Fibroblast of skin of back (primary cell): ENCODE measurements around the gene MTERF4.

Source experiments
- DNase-seq: peaks from one replicate; pipeline ENCODE4 v3.0.0-alpha.2; 2013

The MTERF4 gene

DNA sequence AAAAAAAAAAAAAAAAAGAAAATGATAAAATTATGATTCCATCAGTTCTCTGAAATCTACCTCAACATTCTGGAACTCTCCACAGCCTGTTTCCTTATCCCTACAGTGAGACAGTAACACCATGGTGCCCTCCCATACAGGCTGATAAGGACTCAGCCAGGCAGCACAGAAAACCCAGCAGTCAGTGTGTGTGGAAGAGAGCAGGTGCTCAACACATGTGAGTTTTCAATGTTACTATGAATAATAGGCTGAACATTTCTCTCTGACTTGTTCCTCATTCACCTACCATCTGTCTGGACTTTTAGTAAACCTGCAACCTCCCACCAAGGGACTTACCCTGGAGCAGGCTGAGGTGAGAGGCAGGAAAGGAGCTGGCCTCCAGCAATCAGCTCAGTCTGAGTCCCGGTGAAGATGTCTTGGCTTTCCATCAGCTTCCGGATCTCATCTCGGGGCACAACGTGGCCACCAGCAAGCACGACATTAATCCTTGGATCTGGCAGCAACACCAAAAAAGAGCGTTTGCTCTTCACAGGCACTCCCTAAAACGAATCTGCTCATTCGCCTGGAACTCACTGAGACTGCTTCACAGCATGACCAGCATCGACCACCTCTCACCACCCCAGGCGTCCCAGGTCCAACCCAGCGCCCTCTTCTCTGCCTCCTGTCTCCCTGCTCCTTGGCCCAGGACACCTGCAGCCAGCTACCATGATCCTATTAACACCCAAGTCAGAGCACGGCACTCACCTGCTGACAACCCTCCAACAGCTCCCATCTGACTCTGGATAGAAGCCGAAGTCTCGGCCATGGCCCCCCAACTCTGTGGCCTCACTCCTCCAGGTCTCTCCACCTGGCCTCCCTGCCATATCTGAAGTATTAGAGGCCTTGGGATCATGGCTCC is 30.7 kb upstream of the MTERF4 start:
- no peak for DNase-seq

DNA sequence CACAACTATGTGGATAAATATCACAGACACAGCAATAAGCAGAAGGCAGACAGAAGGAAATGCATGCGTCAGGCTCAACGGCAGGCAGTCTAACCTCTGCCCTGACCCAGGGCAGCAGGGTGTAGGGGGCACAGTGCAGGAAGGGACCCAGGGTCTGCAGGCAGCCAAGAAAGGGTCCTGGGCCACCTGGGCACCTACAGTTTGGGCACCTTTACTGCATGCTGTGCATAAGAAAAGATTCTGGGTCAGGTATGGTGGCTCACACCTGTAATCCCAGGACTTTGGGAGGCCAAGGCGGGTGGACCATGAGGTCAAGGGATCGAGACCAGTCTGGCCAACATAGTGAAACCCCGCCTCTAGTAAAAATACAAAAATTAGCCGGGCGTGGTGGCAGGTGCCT is 29.4 kb upstream of the MTERF4 start:
- no peak for DNase-seq

DNA sequence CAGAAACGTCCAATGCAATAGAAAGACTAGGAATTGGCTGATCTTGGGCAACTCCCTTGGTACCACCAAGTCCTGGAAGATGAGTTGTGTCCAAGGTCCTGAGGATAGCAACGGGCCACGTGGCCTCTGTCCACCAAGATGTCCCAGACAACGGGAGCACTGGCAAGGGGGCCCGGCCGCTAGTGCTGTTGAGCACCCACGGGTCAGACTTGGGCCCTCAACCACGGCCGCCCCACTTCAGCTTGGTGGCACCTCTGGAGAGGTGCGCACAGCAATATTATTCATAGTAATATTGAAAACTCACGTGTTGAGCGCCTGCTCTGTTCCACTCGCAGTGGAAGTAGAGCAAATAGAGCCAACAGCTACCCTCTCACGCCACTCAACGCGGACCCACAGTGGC is 28.2 kb upstream of the MTERF4 start:
- DNase-seq, result no peak

DNA sequence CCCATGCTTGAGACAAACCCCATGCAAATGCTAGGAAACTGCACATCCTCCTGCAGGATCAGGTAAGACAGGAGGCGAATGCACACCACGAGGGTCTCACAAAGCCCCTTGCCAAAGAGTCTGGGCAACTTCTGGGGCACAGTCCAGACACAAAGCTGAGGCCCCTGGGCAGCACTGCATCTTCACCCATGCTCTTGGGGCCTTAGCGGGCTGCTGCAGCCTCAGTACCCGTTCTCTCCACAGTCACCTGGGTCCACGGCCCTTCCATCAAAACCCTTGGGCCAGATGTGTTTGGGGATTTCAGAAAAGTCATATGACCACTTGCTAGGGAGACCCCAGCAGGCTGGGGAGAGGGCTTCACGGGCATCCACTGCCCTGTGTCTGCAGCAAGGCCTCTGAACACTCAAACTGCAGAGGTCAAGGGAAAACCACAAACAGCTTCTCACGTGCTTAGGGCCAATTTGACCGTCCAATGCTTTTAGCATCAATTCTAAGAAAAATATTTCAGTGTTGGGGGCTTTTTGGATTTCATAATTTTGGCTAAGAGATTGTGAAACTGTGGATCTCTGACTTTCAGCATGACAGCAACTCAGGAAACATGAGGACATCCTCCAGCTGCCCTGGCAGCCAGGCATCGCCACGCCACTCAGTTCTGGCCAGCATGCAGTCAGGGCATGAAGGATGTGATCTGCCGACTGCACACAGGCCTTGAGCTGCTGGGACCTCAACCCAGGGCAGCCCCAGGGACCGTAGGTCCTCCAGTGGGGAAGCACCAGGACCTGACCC is 27.2 kb upstream of the MTERF4 start:
- DNase-seq, result no peak

DNA sequence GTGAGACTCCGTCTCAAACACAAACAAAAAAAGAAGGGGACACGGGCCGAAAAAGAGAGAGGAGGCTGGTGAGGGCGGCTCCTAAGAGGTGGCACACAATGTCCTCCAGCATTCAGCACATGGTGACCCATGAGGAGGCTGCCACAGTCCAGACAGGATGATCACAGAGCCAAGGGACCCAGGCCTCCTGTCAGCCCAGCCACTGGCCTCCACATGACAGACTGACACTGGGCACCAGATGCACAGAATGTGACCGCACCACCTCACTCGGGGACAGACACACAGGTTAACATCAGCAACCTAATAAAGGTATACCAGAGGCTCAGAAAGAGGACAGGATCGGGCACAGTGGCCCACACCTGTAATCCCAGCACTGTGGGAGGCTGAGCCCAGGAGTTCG is 26.2 kb upstream of the MTERF4 start:
- no peak for DNase-seq

DNA sequence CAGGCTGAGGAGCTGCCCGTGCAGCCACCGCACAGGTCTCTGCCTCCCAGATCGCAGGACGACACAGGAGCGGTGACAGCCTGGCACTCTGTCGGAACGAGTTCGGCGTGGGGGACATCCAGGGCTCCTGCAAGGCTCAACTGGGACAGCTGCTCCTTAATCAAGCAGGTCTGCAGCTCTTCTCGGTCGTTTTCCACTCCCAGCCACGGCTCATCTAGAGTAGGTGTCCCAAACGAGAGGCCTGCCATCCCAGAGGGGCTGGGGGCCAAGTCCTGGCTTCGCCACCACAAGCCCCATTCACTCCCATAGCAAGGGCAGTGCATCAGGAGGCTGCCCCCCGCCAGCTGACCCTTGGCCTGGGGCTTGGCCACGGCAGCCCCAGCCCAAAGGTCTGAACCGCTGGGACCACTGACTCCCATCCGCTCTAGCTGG is 24.7 kb upstream of the MTERF4 start:
- DNase-seq, result no peak

DNA sequence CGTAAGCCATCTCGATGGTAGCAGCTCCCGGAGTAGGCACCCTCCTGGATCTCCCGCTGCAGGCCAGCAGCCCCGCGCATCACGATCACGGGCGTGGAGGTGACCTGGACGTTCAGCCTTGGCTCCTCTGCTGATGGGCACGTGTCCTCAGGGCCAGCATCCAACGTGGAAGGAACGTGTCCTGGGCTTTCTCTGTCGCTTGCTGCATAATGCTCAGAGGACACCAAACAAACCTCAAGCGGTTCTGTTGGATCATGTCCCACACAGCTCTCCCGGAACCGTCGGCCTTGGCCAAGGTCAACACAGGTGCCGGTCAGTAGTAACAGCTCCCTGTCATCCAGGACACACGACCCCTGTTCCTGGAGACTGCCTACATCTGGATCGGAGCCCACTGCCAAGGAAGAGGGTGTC is 24.1 kb upstream of the MTERF4 start:
- no peak for DNase-seq

DNA sequence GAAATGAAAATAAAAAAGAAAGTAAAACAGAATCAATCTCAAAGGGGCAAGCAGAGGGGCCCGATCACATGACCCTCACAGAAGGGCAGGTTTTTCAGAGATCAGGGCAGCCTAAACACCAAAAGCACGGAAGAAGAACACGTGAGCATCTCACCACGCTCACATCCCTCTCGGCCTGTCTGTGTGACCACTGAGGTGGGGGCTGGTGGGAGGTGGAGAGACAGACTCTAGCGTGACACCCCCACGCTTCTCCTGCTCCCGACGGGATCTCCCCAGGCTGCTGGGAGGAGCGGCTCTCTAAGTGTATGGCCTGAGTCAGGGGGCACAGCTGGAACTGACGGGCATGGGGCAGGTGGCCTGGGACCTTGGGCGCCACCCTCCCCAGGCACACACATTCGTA is 23.5 kb upstream of the MTERF4 start:
- DNase-seq, result no peak

DNA sequence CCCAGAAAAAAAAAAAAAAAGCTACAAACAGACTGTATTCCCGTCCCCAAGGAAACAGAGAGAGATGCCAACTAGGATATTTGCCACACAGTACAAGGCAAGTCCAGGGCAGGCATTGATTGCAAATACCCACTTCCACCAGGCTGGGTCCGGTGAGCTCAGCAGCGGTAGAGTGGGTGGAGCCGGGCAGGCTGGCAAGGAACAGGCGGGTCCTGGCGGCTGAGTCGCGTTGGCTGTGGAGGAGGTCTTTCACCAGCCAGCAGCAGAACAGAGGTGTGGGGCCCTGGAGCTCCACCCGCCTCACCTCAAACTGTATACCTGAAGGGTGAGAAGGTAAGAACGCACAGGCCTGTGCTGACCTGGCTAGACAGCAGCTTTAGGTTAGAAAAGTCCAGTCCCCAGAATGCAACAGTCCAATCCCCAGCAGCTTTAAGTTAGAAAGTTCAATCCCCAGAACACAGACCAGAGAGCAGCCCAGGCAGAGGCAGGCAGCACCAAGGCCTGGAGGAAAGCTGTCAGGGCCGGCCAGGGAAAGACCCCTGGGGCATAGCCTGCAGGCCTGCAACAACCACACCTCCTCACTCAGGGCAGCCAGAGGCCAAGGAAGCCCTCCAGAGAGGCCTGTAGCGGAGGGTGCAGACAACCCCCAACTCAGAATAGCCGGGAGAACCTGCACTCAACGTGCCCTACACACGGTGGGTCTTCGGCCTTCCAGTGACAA is 21.9 kb upstream of the MTERF4 start:
- DNase-seq, result no peak

DNA sequence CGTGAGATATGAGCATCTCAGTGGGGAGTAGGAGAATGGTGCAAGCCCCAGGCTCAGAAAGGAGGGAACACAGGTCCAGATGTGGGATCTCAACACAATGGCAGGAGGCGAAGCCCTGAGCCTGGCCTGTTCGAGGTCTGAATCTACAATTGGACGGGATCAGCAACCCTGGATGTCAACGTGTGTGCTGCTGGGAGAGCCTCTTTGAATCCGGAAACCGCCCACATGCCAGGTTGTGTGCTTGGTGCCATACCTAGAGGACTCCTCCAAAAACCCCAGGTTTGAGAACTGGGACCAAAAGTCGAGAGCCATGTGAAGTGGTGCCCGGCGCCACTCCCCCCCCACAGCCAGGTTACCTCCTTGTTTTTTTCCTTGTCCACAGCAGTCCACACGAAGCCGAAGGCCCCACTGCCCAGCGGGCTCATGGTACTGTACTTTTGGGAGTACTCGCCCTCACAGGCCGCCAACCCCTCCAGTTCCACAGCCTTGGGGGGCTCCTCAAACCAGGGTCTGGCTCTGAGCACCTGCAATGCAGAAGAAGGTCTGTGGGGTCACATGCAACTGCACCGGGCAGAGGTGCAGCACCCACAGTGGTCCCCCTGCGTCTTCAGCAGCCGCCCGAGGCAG is 20.4 kb upstream of the MTERF4 start:
- no peak for DNase-seq

DNA sequence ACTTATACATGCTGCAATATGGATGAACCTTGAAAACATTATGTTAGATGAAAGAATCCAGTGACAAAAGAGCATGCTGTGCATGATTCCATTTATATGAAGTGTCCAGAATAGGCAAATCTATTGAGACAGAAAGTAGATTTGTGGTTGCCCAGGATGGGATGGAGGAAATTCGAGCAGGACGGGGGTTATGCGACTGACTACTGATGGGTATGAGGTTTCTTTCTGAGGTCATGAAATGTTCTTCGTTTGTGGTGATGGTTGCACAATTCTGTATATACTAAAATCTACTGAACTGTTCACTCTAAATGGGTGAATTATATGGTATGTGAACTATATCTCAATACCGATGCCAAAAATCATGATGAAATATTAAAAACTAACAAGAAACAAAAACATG is 18.9 kb upstream of the MTERF4 start:
- no peak for DNase-seq

DNA sequence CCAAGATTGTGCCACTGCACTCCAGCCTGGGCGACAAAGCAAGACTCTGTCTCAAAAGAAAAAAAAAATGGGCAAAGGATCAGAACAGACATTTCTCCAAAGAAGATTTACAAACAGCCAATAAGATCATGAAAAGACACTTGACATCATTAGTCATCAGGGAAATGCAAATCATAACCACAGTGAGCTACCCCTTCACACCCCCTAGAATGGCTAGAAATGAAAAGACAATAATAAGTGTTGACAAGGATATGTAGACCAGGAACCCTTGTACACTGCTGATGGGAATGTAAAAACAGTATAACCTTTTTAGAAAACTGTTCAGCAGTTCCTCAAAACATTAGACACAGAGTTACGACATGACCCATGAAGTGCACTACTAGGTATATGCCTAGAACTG is 18.4 kb upstream of the MTERF4 start:
- no peak for DNase-seq

DNA sequence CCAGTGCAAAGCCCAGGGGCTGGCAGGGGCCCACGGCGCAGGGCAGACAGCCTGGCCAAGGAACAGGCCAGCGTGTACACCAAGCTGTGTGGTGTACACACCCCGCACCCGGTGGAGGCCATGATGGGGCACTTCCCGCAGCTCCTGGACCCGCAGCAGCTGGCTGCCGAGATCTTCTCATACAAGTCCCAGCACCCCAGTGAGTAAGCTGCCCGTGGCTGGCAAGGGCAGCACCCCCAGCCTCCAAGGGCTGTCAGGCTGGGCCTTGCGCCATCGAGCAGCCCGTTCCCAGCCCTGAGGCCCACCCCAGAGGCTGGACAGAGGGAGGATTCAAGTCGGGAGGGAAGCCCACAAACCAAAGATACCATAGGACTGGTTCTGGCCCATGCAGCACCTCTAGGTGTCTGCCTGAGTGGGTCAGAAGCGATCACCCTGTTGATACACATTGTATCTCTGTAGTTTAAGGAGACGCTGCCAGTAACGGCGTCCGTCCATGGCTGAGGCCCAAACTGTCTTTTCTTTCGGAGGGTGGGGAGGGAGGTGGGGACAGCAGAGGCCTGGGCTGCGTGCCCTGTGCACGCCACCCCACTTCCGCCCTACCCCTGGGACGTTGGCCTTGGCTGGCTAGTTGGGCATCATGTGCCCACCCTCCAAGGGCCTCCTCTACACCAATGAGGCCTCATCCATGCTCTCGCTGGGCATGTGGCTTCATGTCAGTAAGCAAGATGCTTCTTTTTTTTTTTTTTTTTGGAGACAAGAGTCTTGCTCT is 16.8 kb upstream of the MTERF4 start:
- no peak for DNase-seq

DNA sequence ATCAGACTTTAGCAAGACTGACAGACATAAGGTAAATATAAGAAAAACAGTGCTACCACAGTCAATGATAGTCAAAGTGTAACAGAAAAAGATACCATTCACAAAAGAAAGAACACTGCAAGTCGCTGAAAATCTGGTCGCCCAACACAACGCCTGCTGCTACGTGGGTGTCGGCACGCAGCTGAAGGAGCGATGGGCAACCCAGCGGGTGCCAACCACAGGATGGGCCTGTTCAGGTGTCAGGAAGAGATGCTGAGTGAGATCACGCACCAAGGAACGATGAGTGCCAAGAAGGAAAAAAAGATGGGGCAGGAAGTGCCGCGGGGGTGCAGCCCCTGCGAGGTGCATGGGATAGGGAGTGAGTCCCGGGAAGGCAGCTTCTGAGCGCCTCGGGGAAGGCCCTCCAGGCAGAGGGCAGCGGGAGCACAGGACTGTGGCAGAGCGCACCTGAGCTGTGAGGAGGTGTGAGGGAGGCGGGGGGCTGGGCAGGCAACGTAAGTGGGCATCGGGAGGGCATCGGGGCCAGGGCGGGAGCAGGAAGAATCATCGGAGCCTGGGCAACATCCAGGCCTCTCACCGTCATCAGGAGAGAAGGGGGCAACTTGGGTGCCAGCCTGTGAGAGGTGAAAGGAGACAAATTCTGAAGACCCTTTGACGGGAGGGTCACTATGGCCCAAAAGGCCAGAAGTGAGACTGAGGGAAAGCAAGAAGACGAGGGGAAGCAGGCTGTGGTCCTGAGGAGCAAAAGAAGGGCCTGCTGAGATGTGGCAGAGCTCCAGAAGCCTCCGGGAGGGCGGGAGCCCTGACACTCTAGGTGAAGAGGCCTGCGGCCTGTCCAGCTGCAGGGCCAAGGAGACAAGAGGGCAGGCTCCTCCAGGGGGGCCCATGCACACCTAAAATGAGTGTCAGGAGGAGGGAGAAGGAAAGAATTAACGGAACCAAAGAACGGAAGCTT is 14.8 kb upstream of the MTERF4 start:
- no peak for DNase-seq

DNA sequence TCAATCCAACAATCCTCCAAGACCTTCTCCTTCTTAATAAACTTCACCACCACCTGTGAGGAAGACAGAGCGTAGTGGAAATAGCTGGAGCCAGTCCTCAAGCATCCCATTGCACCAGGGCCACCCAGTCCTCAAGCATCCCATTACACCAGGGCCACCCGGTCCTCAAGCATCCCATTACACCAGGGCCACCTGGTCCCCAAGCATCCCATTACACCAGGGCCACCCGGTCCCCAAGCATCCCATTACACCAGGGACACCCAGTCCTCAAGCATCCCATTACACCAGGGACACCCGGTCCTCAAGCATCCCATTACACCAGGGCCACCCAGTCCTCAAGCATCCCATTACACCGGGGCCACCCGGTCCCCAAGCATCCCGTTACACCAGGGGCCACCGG is 13.3 kb upstream of the MTERF4 start:
- DNase-seq, result no peak

DNA sequence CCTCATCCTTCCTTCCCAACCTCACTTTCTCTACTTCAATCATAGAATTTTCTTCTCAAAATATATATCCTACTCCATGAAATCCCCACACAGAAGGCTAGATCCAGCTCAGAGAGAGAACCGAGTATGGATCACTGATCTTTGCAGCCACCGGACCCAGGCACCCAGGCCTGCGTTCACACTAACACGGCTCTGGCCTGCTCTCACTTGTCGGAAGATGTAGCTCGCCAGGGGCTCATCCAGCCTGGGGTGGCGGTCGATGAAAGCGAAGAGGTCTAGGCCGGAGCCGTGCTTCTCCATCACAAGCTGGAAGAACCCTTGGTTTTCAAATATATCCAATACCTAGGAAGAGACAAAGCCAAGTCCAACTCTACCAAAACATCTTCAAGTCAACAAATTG is 12.7 kb upstream of the MTERF4 start:
- no peak for DNase-seq

DNA sequence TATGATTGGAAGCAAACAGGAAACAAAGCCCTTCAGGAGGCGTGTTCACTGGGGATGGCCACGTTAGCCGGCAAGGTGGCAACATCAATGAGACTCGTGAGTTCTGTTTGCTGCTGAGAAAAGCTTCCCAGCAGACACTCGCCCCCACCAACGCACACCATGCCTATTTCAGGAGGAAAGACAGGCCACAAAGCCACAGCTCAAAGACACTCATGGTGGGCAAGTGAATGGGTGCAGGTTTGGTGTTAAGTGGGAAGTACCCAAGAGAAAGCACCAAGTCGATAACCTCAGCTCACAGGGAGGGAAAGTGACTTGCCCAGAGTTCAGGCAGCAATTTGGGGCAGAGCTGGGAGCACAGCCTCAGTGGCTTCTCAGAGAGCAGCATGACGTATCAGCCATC is 10.5 kb upstream of the MTERF4 start:
- no peak for DNase-seq

DNA sequence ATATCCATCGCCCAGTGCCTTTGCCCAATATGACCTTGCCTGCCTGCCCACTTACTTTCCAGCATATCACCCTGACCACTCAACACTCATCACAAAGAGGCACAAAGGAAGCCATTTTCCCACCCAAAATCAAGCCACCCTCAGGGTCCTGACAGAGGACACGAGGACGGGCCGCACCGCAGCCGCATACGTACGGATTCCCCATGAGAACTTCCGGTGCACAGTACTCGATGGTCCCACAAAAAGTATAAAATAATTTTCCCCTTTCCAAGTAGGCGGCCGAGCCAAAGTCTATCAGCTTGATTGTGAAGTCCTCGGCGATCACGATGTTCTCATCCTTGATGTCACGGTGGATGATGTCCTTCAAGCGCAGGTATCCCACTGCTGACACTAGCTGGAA is 10.0 kb upstream of the MTERF4 start:
- no peak for DNase-seq

DNA sequence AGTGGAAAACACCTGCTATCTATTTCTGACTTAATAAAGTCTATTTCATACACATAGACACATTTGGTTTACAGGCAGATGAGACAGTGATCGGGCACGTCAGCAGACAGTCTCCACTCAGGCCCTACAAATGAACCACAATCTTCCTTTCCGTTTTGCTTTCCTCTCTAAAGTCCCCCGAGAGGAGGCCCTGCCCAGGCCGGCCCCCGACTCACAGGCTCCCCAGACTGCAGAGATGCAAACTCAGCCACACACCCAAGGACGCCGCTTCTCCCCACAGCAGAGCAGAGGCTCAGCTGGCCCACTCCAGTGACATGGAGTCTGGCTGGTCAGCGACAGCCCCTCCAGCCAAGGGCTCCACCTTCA is 9.3 kb upstream of the MTERF4 start:
- no peak for DNase-seq

DNA sequence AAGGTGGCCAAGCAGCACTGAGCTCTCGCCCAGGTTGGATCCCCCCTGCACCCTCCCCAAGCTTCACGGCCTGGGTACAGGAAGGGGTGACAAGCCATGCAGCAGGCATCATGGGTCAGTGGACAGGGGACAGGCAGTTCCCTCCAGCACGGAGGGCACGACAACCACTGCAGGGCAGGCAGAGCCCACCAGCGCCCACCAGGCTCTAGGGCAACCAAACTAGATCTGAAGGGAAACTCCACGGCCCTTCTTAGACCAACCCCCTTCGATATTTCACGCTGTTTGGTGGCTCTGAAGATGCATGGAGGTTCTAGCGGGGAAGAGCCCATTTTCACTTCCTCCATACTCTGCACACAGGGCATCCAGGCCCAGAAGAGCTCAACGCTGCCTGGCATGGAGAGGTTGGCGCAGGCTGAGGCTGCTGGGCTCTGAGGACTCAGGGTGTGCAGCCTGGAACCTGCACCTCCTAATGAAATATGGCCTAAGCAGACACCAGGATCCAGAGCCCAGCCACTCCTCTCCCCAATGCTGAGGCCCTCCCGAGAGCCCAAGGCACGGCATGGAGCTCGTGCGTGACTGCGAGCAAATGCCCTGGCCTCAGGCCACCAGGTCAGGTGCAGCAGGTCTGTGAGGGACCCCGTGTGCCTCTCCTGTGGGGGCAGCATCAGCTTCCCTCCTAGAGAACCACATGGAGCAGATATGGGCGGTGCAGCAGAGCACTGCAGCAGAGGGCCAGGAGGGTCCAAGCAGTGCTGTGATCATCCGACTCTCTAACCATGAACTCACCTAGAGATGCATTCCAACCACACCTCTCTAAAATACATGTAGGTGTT is 8.7 kb upstream of the MTERF4 start:
- no peak for DNase-seq
